DMS114 treated with DMSO at 0.1 percent for 48 hours (cell line): ENCODE data around the gene LRP1B.
"Not testable (repeated sequence)": the region's sequence is repeated elsewhere in the genome, so short reads cannot be mapped to it uniquely, and the experiment has no call there.

Experiments
- DNase-seq: peaks from one replicate; lab custom pipeline; 2025; ENCODE audit not compliant: unreplicated experiment; lab: John Stamatoyannopoulos, UW

The LRP1B gene

DNA sequence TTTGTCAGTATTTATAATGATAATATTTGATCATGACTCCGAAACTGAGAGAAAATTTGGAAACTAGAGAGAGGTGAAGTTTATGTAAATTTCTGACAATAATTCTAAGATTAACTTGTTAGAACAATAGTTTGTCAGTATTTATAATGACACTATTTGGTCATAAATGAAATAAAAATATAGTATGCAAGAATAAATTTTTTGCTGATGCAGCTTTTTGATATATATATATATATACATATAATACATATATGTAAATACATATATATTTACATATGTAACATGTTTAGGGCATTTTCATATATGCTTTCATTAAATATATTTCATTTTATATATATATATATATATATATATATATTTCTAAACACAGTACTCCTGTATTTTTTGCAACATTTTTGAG lies 1158.1 kb downstream of the LRP1B start:
- DNase-seq, result no peak

DNA sequence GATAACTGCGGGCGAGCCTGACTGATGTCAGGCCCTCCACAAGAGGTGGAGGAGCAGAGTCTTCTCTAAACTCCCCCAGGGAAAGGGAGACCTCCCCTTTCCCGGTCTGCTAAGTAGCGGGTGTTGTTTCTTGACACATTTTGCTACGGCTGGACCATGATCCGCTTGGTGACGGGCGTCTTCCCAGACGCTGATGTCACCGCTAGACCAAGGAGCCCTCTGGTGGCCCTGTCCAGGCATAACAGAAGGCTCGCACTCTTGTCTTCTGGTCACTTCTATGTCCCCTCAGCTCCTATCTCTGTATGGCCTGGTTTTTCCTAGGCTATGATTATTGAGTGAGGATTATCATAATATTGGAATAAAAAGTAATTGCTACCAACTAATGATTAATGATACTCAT lies 1166.5 kb downstream of the LRP1B start:
- DNase-seq, result not testable (repeated sequence)

DNA sequence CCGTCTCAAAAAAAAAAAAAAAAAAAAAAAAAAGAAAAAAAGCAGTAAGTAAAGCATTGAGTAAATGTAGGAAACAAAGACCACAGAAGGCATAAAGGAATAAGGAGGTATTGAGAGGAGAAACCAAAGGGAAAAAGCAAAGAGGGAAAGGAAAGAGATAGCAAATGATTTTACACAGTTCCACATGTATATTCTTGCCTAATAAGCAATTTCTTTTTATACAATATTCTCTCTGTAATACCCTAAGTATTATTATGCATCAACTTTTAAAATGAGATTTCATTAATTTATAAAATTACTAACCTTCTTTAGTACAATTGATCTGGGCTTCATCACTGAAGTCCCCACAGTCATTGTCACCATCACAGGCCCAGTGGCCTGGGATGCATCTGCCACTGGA lies 1180.9 kb downstream of the LRP1B start:
- DNase-seq, result no peak

DNA sequence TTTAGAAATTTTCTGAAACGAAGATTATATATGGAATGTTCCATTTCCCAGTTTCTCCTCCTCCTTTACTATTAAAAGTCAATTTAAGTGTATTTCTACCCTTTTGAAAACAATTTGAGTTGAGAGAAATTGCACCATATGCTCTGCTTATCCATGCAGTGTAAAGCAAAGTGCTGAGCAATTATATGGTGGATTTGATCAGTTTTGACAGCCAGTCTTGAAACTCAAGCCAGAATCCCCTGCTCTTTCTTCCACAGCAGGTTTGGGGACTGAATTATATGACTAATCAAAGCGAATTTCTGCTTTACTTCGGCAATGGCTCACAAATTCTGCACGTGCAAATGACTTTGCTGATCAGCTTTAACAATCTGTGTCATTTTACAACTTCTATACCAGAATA lies 1183.6 kb downstream of the LRP1B start:
- DNase-seq, result no peak

DNA sequence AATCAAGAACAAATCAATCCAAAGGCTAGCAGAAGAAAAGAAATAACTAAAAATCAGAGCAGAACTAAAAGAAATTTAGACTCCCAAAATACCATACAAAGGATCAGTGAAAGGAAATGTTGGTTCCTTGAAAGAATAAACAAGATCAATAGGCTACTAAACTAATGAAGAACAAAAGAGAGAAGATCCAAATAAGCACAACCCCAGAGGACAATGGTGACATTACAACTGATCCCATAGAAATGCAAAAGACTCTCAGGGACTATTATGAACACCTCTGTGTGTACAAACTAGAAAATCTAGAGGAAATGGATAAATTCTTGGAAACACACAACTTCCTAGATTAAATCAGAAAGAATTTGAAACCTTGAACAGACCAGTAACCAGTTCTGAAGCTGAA lies 1186.9 kb downstream of the LRP1B start:
- DNase-seq, result no peak

DNA sequence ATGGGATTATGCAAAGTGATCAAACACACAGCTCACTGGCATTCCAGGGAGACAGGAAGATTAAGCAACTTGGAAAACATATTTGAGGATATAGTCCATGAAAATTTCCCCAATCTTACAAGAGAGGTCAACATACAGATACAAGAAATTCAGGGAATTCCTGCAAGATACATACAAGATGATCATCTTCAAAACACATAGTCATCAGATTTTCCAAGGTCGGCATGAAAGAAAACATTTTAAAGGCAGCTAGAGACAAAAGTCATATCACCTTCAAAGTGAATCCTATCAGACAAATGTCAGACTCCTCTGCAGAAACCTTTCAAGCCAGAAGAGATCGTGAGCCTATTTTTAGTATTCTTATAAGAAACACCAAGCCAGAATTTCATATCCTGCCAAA lies 1188.5 kb downstream of the LRP1B start:
- DNase-seq, result no peak

DNA sequence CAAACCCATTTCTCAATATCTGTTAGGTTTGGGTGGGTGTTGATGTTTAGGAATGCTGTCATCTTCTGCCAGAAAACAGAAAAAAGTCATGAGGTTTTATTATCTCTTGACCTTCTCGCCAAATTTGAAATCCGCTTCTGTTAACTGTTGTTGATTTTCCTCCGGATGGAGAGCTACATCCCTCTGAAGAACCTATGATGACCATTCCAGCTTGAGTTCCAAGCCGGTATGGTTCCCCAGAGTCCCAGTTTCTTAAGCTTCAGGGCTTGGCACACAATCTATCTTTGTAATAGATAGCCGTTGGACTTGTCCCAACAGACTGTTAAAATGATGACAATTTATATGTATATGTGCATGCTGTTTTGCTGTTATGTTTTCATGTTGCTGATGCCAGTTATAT lies 1201.0 kb downstream of the LRP1B start:
- DNase-seq, result no peak

DNA sequence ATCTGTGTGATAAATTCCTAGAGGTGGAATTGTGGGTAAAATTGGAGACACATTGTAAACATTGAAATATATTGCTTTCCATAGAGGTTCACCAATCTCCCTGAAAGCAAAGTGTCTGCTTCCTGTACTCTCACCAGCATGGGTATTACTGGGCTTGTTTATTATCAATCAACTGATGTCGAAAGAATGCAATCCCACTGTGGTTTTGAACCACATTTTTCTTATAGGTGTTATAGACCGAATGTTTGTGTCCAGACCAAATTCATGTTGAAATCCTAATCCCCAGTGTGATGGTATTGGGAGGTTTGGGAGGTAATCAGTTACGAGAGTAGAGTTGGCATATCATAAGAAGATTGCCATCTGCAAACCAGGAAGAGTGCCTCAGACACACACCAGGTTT lies 1212.4 kb downstream of the LRP1B start:
- no peak for DNase-seq

DNA sequence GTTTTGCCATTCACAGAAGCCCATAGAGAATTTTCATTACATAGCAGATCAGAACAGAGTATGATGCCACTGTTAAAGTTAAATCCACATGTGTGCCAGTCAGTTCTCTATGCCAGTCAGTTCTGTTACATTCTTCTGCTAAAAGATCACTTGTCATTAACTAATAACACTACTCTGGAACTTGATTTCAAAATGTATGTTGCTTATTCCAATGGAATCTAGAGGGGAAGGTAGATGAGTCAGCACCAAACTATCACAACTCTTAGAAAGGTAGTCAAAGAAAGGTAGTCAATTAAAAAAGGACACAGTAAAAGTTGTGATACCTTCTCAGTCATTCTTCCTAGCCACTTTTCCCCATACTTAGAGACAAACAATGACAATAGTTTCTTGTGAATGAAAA lies 1214.4 kb downstream of the LRP1B start:
- no peak for DNase-seq

DNA sequence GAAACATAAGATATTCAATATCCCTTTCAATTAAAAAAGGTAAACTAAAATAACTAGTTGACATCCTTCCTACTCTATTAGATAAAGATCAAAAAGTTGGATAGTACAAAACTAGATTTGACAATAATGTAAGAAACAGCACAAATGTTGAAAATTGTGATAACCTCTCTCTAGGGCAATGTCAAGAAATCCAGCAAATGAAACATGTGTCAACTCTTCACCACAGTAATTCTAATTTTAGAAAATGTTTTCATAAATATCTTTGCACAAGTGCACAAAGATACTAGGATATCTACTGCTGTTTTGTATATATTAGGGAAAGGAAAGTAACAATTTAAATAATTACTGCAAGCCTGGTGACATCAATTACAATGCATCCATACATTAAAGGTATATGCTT lies 1220.1 kb downstream of the LRP1B start:
- DNase-seq, result no peak

DNA sequence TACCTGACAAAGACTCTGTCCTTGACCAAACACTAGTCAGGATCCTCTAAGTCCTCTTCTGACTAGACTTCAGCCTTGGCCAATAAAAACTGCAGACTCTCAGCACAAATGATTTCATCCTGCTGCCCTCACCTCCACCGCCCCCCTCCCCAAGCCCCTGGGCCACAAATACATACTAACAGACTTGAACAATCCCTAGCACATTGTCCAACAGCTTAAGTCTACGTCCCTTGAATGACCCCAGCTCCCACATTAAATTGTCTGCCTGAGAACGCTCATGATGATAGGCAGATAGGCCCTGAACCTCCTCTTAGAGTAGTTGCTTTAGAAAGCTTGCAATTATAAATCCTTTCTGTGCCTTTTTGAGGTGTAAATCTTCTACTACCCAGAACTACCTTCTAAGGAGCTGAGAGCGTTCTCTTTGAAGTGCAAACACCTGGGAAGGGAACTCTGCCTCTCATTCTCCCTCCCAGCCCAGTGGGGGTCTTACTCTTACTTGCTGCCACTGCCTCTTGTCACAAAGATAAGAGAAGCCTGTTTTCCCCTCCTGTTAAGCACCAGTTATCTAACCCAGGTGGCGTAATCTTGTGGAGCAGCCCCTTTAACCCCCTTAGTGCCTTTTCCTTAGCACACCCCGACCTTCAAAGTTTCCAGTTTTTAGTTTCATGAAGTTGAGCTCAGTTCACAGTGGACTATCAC lies 1225.6 kb downstream of the LRP1B start:
- no peak for DNase-seq

DNA sequence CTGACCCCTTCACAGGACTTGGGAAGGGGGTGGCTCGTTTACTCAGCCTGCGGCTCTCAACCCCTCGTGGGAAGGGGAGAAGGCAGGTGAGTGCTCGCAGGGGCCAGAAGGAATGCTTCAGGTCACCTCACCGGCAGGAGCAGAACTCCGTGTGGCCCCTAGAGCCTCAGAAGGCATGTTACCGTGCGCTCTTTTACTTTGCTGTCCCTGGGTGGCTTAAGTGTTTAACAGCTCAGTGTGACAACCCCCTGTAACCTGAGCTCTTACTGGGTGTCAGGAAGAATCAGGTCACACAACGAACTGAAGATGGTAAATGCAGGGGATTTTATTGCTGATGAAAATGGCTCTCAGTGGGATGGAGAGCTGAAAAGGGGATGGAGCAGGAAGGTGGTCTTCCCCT lies 1235.4 kb downstream of the LRP1B start:
- DNase-seq, result no peak

DNA sequence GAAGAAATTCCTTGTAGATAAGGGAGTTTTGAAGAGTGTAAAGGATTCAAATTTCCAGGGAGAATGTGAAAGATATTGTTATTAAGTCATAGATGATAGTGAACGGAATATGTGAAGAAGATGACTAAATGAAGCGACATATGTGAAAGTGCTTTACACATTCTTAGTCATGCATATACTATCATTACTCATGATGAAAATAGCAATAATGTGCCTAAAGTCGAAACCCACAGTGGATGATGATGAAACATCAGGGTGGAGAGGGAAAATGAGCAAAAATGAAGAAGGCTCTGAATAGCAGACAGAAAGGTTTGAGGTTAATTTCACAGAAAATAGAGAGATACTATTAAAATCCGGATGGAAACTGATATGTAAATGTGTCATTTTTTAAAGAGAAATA lies 1237.1 kb downstream of the LRP1B start:
- no peak for DNase-seq

DNA sequence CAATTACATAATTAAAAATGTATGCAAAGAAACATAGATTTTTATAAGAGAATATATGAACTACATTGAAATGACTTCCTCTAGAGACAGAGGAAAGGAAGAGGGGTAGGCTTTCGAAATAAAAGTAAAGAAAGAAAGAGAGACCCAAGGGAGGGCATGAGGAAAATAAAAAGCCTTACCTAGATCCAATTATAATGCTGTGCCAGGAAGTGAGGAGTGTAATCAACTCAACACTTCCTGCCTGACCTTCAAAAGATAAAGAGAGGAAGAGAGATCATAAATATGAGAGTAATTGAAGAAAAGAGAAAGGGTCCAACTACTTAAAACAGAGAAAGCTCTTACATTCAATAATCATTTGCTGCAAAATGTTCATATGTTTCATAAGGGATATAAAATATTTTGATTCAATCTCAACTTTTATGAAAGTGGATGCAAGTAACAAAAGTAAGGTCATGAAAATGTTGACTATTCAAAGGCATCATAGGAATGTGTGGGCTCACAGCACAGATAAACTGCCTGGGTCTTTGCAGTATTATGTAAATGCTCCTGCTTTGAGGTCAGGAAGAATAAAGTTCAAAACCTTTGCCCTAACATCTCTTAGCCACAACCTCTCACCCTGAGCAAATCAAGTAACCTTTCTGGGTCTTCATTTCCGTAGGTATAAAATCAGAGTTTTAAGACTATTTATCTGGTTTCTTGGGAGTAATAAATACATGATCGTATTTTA lies 1237.7 kb downstream of the LRP1B start:
- DNase-seq, result no peak

DNA sequence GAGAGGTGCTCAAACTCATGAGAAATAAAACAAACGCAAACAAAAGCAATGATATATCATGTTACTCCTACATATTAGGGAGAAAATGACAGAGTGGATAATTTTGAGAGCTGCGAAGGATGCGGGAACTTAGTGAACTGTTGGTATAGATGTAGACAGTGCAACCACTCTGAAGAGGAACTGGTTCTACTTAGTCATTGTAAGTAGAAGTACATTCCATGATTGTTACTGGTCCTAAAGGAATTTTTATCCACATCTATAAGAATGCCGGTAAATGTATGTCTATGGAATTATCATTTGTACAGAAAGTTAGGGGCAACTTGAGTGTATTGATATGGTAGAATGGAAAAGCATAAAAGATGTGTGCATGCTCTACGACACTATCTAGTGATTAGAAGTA lies 1238.4 kb downstream of the LRP1B start:
- no peak for DNase-seq

DNA sequence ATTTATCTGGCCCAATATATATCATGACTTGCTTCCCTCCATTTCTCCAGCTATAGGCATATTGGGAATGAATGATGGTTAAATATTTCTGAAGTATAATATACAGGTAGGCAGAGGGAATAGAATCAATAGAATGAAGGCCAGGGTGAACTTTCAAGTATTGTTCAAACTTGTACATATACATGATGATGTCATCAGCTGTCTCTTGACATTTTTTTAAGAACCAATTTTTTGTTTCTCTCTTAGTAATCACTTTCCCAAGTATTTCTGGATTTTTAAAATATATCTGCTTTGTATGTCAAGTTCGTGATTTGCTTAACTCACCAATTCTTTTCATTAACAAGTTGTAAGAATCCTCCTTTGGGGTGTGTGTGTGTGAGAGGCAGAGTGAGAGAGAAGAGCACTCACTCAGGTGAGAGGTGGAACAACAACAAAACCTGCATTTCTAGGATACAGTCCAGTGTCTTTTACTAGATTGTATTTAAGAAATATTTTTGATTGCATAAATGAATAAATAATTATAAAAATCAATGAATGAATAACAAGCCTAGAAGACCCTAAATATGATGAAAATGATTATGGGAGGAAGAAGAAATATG lies 1239.1 kb downstream of the LRP1B start:
- no peak for DNase-seq

DNA sequence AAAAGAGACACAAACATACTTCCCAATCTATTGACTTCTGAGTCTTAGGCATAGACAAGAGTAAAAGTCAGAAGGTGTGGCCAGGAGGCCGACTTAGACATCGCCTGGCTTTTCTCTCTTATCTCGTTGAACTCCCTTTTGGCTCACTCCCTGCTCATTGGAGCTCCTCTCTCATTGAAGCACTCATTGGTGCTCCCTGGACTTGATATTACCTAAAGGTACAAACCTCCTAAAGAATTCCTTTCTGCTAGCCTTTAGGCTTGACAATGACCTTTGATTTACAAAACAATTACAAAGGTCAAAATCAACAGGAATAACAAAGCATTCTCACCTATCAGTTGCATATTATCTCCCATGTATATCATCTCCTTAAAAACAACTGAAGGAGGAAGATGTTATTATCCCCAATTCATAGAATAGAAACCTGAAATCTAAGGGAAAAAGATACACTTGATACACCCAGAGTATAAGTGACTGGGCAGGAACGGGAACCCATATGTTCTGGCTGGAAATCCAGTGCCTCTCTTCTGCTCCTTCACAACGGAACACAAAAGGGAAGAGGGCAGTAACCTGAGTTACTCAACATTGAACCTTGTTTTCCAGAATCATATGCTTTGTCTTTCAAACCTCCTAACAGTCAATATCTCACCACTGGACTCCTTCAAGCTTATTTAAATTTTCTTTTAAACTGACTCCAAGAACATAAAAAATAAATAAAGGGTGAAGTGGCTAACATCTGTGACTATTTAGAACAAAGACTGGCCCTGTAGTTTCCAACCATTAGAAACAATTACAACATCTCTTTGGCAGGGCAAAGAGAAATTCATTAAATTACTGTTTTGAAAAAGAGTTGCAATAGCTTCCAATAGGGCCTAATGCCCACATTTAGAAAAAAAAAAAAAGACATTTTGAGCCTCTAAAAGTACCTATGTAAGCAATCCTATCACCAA lies 1247.9 kb downstream of the LRP1B start:
- no peak for DNase-seq

DNA sequence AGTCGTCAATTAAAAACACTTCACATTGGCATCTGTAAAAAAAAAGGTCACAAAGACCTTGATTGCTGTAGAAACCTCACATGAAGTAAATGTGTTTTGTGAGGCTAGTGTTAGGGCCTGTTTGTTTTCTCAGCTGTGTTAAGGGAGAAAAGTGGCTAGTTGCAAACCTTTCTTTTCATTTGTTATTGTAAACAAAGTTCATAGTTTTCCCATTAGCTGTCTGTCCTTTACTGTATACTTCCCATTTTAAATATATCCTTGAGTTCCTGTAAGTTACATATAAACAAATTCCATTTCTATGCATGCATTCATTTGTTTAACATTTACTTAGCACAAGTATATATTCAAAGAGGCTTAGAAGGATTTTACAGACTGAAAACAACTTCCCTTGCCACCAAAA lies 1250.2 kb downstream of the LRP1B start:
- DNase-seq, result no peak

DNA sequence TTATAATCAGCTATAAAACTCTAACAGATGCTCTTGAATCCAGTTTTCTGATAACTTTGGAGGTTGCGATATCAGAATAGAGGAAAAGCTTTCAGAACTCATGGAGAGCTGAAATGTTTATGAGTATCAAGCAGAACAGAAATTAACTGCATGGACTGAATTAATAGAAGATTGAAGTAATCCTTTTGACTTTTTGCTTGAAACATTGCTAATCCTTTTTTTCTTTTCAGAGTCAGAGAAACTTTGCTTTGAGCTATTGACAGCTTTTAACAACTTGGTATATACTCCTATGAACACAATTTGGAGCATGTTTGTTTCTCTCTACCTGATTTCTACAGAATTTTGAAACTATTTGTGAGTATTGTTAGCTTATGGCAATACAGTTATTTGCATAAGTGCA lies 1254.8 kb downstream of the LRP1B start:
- no peak for DNase-seq

DNA sequence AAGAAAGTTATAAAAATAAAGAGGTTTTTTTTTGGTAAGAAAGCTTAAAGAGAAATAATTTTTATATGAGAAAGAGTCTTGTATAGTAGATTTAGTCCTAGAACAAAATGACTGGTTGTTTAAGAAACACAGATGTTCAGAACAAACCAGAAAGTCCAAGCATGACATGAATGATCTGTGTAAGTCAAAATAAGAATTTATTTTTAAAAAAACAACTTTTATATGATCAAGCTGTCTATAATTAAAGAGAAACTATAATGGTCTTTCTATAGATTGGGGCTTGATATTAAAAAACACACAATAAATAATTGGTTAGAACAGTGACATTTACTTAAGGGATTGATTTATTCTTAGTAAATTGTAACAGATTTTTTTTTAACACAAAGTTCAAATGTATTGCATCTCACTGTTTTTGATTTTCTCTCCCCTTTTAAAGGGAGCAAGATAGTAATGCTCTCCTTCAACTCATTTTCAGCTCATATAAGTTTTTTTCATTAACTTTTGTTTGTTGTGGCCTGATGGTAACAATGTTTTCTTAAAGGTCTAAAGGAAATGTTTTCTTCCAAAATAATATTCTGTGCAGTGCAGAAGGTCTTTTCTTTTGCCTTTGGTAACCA lies 1256.8 kb downstream of the LRP1B start:
- DNase-seq, result no peak

DNA sequence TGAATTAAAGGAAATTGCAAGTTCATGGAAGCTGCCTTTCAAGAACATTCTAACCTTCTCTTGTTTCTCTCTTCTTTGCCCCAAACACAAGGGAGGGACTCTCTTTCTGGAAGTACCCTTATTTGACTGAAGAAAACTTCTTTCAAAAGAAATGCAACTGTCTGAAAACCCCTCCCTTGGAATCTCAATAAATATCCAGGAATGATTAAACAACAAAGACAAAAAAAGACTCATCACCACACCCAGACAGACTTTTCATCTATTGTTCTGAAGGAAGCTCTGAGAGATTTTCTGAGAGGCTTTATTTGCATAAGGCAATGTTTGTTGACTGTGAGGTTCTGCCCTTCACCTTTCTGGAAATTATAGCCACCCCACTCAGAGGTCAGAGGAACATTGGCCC lies 1260.9 kb downstream of the LRP1B start:
- no peak for DNase-seq
